Epithelial cell of esophagus (primary cell): ENCODE data around the gene FTCD.
"Not testable (repeated sequence)": the region's sequence is repeated elsewhere in the genome, so short reads cannot be mapped to it uniquely, and the experiment has no call there.

Source experiments
- DNase-seq: peaks from one replicate; pipeline ENCODE4 v3.0.0; 2010; ENCODE audit warnings: low read depth
- H3K4me3 ChIP-seq: 2 replicates; pipeline ENCODE4 v1.5.1; 2011; ENCODE audit warnings: mild to moderate bottlenecking, low read length, control low read depth
- CTCF ChIP-seq: IDR thresholded peaks from 2 replicates; pipeline ENCODE4 v1.5.1; 2011; ENCODE audit warnings: low read depth, mild to moderate bottlenecking, low read length, control low read depth, inconsistent platforms; ENCODE audit not compliant: insufficient read depth; ENCODE audit errors: missing control alignments

FTCD gene

GRCh38 chr21:46112725-46113215, 42.6 kb downstream of the FTCD start:
- H3K4me3 ChIP-seq, result no peak overlapping the region
- TF ChIP-seq CTCF, result no peak
- no peak for DNase-seq

- TF ChIP-seq CTCF, result no peak
- H3K4me3 ChIP-seq, result no peak overlapping the region
- DNase-seq, result no peak
These were observed 43.3 kb downstream of the FTCD start for GRCh38 chr21:46111857-46112724.

GRCh38 chr21:46111193-46111571, 44.2 kb downstream of the FTCD start:
- H3K4me3 ChIP-seq, result no peak overlapping the region
- no peak for TF ChIP-seq CTCF
- no peak for DNase-seq

- no peak for TF ChIP-seq CTCF
- DNase-seq, result no peak
- H3K4me3 ChIP-seq, result no peak overlapping the region
These were observed 44.7 kb downstream of the FTCD start for GRCh38 chr21:46110499-46111192.

- H3K4me3 ChIP-seq, result no peak overlapping the region
- DNase-seq, result no peak
- TF ChIP-seq CTCF, result no peak
These were observed 45.8 kb downstream of the FTCD start for GRCh38 chr21:46109313-46110221.

GRCh38 chr21:46108827-46109312, 46.5 kb downstream of the FTCD start:
- H3K4me3 ChIP-seq, result no peak overlapping the region
- no peak for DNase-seq
- no peak for TF ChIP-seq CTCF

- DNase-seq, H3K4me3 ChIP-seq: not testable (repeated sequence)
These were observed 48.0 kb downstream of the FTCD start for GRCh38 chr21:46107376-46107775.
